Heart right ventricle (tissue), 16 donors: Measurements from ENCODE around the gene PPWD1. TPM values are rescaled to one million over a fixed set of nuclear protein-coding genes. Genes with fewer than 3 reads are reported as not detected.

Experiments
- ATAC-seq, 8 donors: fragments of 200-7000 bp; cut with Tn5 transposase; one replicate each; pipeline ENCODE4 v1.9.1; 2020; ENCODE audit warnings: mild to moderate bottlenecking in 8 of 8, moderate library complexity in 8 of 8, moderate number of reproducible peaks in 1 of 8
- DNase-seq, 2 donors: peaks; one replicate each; pipeline ENCODE4 v3.0.0-alpha.2; 2020
- H3K27ac ChIP-seq, 10 donors: fragments of 200-600 bp; sonication (generic) in 2 of 10; one replicate each; pipeline versions ENCODE4 v1.5.0 to v1.8.0; 2020 to 2022; ENCODE audit warnings: mild to moderate bottlenecking in 3 of 10
- H3K27me3 ChIP-seq, 7 donors: fragments of 200-600 bp; one replicate each; pipeline ENCODE4 v1.8.0; 2021 to 2022; ENCODE audit warnings: mild to moderate bottlenecking in 2 of 7
- H3K36me3 ChIP-seq, 9 donors: fragments of 200-600 bp; sonication (generic) in 1 of 9; one replicate each; pipeline versions ENCODE4 v1.5.0 to v1.8.0; 2020 to 2022; ENCODE audit warnings: mild to moderate bottlenecking in 2 of 9
- H3K4me1 ChIP-seq, 9 donors: fragments of 200-600 bp; sonication (generic) in 1 of 9; one replicate each; pipeline versions ENCODE4 v1.5.0 to v1.8.0; 2020 to 2022; ENCODE audit warnings: mild to moderate bottlenecking in 4 of 9
- H3K4me3 ChIP-seq, 10 donors: fragments of 200-600 bp; sonication (generic) in 2 of 10; one replicate each; pipeline versions ENCODE4 v1.5.0 to v1.8.0; 2020 to 2022; ENCODE audit warnings: mild to moderate bottlenecking in 7 of 10, moderate library complexity in 2 of 10
- H3K9me3 ChIP-seq, 11 donors: fragments of 200-600 bp in 10 of 11; sonication (generic) in 2 of 11; one replicate each; pipeline versions ENCODE4 v1.5.0 to v1.8.0; 2013 to 2022; ENCODE audit warnings: mild to moderate bottlenecking in 2 of 11, control low read depth in 1 of 11, moderate library complexity in 1 of 11
- CTCF ChIP-seq, 9 donors: fragments of 200-600 bp; sonication (generic) in 2 of 9; IDR thresholded peaks; one replicate each; pipeline versions ENCODE4 v1.5.0 to v1.8.0; 2021 to 2022; ENCODE audit warnings: antibody characterized with exemption in 9 of 9, mild to moderate bottlenecking in 5 of 9, moderate library complexity in 1 of 9
- WGBS, 2 donors: extraction: QIAGEN DNeasy Blood & Tissue Kit; methylation state at CpG; one replicate each; pipeline ENCODE4 v1.1.7; 2013; ENCODE audit warnings: inconsistent platforms in 1 of 2; 5-methylcytosine and 5-hydroxymethylcytosine counted together
- intact Hi-C, 10 donors: fragments of 100-400 bp; cut with DNase I; formaldehyde crosslinking; loops; one replicate each; pipeline versions ENCODE4 v1.11.1 to v1.14.2; 2022
- polyA plus RNA-seq, 2 donors: library from polyadenylated mRNA; stranded (reverse); fragments of 200-250 nt; gene quantifications; one replicate each; pipeline ENCODE4 v1.2.3, GENCODE V29; 2013
- total RNA-seq, 10 donors: library from RNA; stranded (reverse); fragmentation: NEBNext Ultra II Directional in 3 of 10; extraction: Animal tissue kit (Norgen Biotek cat#: 25700) in 3 of 10; gene quantifications; one replicate each; pipeline versions ENCODE4 v1.2.1 to v1.2.4, GENCODE V29; 2021 to 2023
- donor health status: Arrhythmogenic right ventricular cardiomyopathy.
- donor health status: ischemic (EF 13 %, LVEDD 7.1; RV severe dilation, severe dysfunction).
- donor health status: healthy with polysubstance abuse.
- donor health status: DM: no; HTN: yes; CAD: no.
- donor health status: DM: no; HTN: no; CAD: no.
- donor health status: ischemic (EF 25% LVEDD 6.9; RV normal size, moderate dysfunction).
- donor health status: ischemic (EF 25% LVEDD 5.7; RV mildly dilated, moderate dysfunction).
- donor health status: healthy.
- donor health status: DM: yes; HTN: yes; CAD: no.
- donor health status: Ischemic cardiomyopathy.
- donor health status: ischemic (EF 35%, LVEDD 5.7; RV mildly dilated, moderate dysfunction).
- donor health status: nonischemic (EF 11% LVEDD 7.7; RV severe dilation, severe dysfunction).
- donor health status: DM: yes; HTN: yes; CAD: no.
- donor health status: PGD.
- donor health status: ischemic (EF 29% LVEDD 5.4; RV normal size, mild dysfunction).
- donor health status: nonischemic (EF 23%, LVEDD 6.1; RV moderate dilation, normal function).

PPWD1 gene
- total and polyA plus RNA-seq, 12 donors = 8.0 to 31.6 (median 16.2) TPM

GRCh38 chr5:65553941-65554340 lies 9.2 kb upstream of the PPWD1 start:
- Histone ChIP-seq H3K36me3 (peaks cover 0 to 44% (median 0%) of the 10 kb centered on the region in 9 donors), H3K9me3 (no peaks in the 10 kb centered on the region), H3K27me3 (no peaks in the 10 kb centered on the region), H3K27ac (no peak overlapping the region), H3K4me3 (no peak overlapping the region), H3K4me1 (no peaks in the 10 kb centered on the region)
- intact Hi-C loops = no loop called here
- DNase-seq (no peak), ATAC-seq (no peak)
- no peak for TF ChIP-seq CTCF (IDR thresholded peaks at IDR 0.05)
- WGBS, 2 donors = 86 to 89% methylated on average over 5 of the region's 5 CpGs

- H3K9me3 ChIP-seq = no peaks in the 10 kb centered on the region
- H3K27me3 ChIP-seq = no peaks in the 10 kb centered on the region
- H3K36me3 ChIP-seq = peaks cover 0 to 36% (median 0%) of the 10 kb centered on the region in 9 donors
- ATAC-seq (no peak), DNase-seq (no peak)
- no peaks in the 10 kb centered on the region for H3K4me1 ChIP-seq
- no peak overlapping the region for H3K4me3 ChIP-seq
- intact Hi-C loops = no loop called here
- no peak overlapping the region for H3K27ac ChIP-seq
- no peak for TF ChIP-seq CTCF (IDR thresholded peaks at IDR 0.05)
Observed at GRCh38 chr5:65555287-65555686, 7.8 kb upstream of the PPWD1 start.

GRCh38 chr5:65556181-65556580 lies 6.9 kb upstream of the PPWD1 start:
- ATAC-seq = no peak
- no peaks in the 10 kb centered on the region for H3K9me3 ChIP-seq
- H3K4me3 ChIP-seq = no peak overlapping the region
- no peak overlapping the region for H3K27ac ChIP-seq
- intact Hi-C loops = no loop called here
- H3K4me1 ChIP-seq = no peaks in the 10 kb centered on the region
- no peak for DNase-seq
- peaks cover 0 to 27% (median 0%) of the 10 kb centered on the region in 9 donors for H3K36me3 ChIP-seq
- 88 to 94% methylated on average over 2 of the region's 2 CpGs for WGBS, 2 donors
- TF ChIP-seq CTCF (IDR thresholded peaks at IDR 0.05) = no peak
- H3K27me3 ChIP-seq = no peaks in the 10 kb centered on the region

- H3K27ac ChIP-seq = no peak overlapping the region
- no peaks in the 10 kb centered on the region for H3K27me3 ChIP-seq
- H3K4me3 ChIP-seq = no peak overlapping the region
- H3K36me3 ChIP-seq = peaks cover 0 to 22% (median 0%) of the 10 kb centered on the region in 9 donors
- no peak for ATAC-seq
- H3K9me3 ChIP-seq = no peaks in the 10 kb centered on the region
- intact Hi-C loops = no loop called here
- H3K4me1 ChIP-seq = peaks cover 0 to 1% (median 0%) of the 10 kb centered on the region in 9 donors
- 93 to 95% methylated on average over 3 of the region's 3 CpGs for WGBS, 2 donors
- DNase-seq = no peak
- no peak for TF ChIP-seq CTCF (IDR thresholded peaks at IDR 0.05)
Observed at GRCh38 chr5:65556718-65557117, 6.4 kb upstream of the PPWD1 start.
